ENCODE measurements around the gene METTL13.
A peak's percentile ranks its signal among the peaks of the same experiment; 100 is the strongest.

Gene METTL13

GRCh38 chr1:171834821-171835220 is 53.4 kb downstream of the METTL13 start:
- Histone ChIP-seq H3K79me2 (ENCODE audit: control insufficient read depth, low read length) (no peaks in the 10 kb centered on the region), H3K27ac (ENCODE audit: low read depth, low read length) (no peak overlapping the region), H4K20me1 (ENCODE audit: control insufficient read depth, insufficient read depth, low read depth, low read length) (no peaks in the 10 kb centered on the region), H3K9me2 (replicated peaks; ENCODE audit: control insufficient read depth, low read length) (no peaks in the 10 kb centered on the region), H3K4me2 (ENCODE audit: low read length) (no peak overlapping the region), H3K4me3 (ENCODE audit: low read length) (no peak overlapping the region), H3K27me3 (ENCODE audit: control insufficient read depth, low read length) (0 out of 2 replicates have a peak, but pooled peaks cover 3% of the 10 kb centered on the region), H3K36me3 (ENCODE audit: control insufficient read depth, low read length) (no peaks in the 10 kb centered on the region), H3K9me3 (ENCODE audit: control insufficient read depth, insufficient read depth, low read length) (no peaks in the 10 kb centered on the region), H3K4me1 (ENCODE audit: control insufficient read depth, low read length) (no peaks in the 10 kb centered on the region), H3F3A (ENCODE audit: control insufficient read depth, insufficient read depth) (no peaks in the 10 kb centered on the region)
- TF ChIP-seq EZH2phosphoT487 (IDR thresholded peaks at IDR 0.05; ENCODE audit: borderline replicate concordance, low read length), result no peak
- TF ChIP-seq, protein P1, sequence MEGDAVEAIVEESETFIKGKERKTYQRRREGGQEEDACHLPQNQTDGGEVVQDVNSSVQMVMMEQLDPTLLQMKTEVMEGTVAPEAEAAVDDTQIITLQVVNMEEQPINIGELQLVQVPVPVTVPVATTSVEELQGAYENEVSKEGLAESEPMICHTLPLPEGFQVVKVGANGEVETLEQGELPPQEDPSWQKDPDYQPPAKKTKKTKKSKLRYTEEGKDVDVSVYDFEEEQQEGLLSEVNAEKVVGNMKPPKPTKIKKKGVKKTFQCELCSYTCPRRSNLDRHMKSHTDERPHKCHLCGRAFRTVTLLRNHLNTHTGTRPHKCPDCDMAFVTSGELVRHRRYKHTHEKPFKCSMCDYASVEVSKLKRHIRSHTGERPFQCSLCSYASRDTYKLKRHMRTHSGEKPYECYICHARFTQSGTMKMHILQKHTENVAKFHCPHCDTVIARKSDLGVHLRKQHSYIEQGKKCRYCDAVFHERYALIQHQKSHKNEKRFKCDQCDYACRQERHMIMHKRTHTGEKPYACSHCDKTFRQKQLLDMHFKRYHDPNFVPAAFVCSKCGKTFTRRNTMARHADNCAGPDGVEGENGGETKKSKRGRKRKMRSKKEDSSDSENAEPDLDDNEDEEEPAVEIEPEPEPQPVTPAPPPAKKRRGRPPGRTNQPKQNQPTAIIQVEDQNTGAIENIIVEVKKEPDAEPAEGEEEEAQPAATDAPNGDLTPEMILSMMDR (IDR thresholded peaks at IDR 0.05; ENCODE audit: low read depth, low read length, poor library complexity, severe bottlenecking), result no peak

GRCh38 chr1:171835891-171836290 is 54.4 kb downstream of the METTL13 start:
- no peak for TF ChIP-seq EZH2phosphoT487 (IDR thresholded peaks at IDR 0.05; ENCODE audit: borderline replicate concordance, low read length)
- TF ChIP-seq, protein P1 (IDR thresholded peaks at IDR 0.05; ENCODE audit: low read depth, low read length, poor library complexity, severe bottlenecking), result no peak
- H3K79me2 ChIP-seq (ENCODE audit: control insufficient read depth, low read length), result no peaks in the 10 kb centered on the region
- H3K4me2 ChIP-seq (ENCODE audit: low read length), result no peak overlapping the region
- no peaks in the 10 kb centered on the region for H3K9me3 ChIP-seq (ENCODE audit: control insufficient read depth, insufficient read depth, low read length)
- H3K27me3 ChIP-seq (ENCODE audit: control insufficient read depth, low read length), result peaks cover 4% of the 10 kb centered on the region; the same call in 1 of the 2 replicates
- H3F3A ChIP-seq (ENCODE audit: control insufficient read depth, insufficient read depth), result no peaks in the 10 kb centered on the region
- no peak overlapping the region for H3K4me3 ChIP-seq (ENCODE audit: low read length)
- H3K36me3 ChIP-seq (ENCODE audit: control insufficient read depth, low read length), result no peaks in the 10 kb centered on the region
- H3K27ac ChIP-seq (ENCODE audit: low read depth, low read length), result no peak overlapping the region
- no peaks in the 10 kb centered on the region for H3K9me2 ChIP-seq (replicated peaks; ENCODE audit: control insufficient read depth, low read length)
- no peaks in the 10 kb centered on the region for H4K20me1 ChIP-seq (ENCODE audit: control insufficient read depth, insufficient read depth, low read depth, low read length)
- H3K4me1 ChIP-seq (ENCODE audit: control insufficient read depth, low read length), result peaks cover 2% of the 10 kb centered on the region; the same call in 1 of the 2 replicates

GRCh38 chr1:171841050-171841910 is 59.8 kb downstream of the METTL13 start, which contains the start of gene DNM3:
Gene DNM3, plus strand, starts transcription at chr1:171841498. Its CDS starts 159 bp downstream, at chr1:171841657.
- Histone ChIP-seq H3K4me1 (ENCODE audit: control insufficient read depth, low read length) (peaks cover 14% of the 10 kb centered on the region), H4K20me1 (ENCODE audit: control insufficient read depth, insufficient read depth, low read depth, low read length) (no peaks in the 10 kb centered on the region), H3K9me3 (ENCODE audit: control insufficient read depth, insufficient read depth, low read length) (no peaks in the 10 kb centered on the region), H3K9me2 (replicated peaks; ENCODE audit: control insufficient read depth, low read length) (no peaks in the 10 kb centered on the region), H3K4me3 (ENCODE audit: low read length) (peak within 1 kb of the TSS; percentile 77), H3K27me3 (ENCODE audit: control insufficient read depth, low read length) (peaks cover 28% of the 10 kb centered on the region), H3K79me2 (ENCODE audit: control insufficient read depth, low read length) (no peaks in the 10 kb centered on the region), H3K27ac (ENCODE audit: low read depth, low read length) (no peak within 1 kb of the TSS), H3K4me2 (ENCODE audit: low read length) (peak within 1 kb of the TSS; percentile 90), H3F3A (ENCODE audit: control insufficient read depth, insufficient read depth) (no peaks in the 10 kb centered on the region), H3K36me3 (ENCODE audit: control insufficient read depth, low read length) (no peaks in the 10 kb centered on the region)
- TF ChIP-seq, protein P1 (IDR thresholded peaks at IDR 0.05; ENCODE audit: low read depth, low read length, poor library complexity, severe bottlenecking), result no peak
- no peak for TF ChIP-seq EZH2phosphoT487 (IDR thresholded peaks at IDR 0.05; ENCODE audit: borderline replicate concordance, low read length)
